ENCODE measurements around the gene DGUOK. TPM values are rescaled to one million over a fixed set of nuclear protein-coding genes. Genes with fewer than 3 reads are reported as not detected.

The DGUOK gene
- total RNA-seq, 1 donor, result 46.0 TPM

GRCh38 chr2:73947412-73948018 lies 20.8 kb downstream of the DGUOK start:
- Histone ChIP-seq H3K4me3 (ENCODE audit: insufficient read depth, low read length) (no peak overlapping the region), H3K9me3 (ENCODE audit: low read depth, low read length) (no peaks in the 10 kb centered on the region), H3K36me3 (ENCODE audit: insufficient read depth, low read length) (peaks cover 56% of the 10 kb centered on the region), H3K79me2 (ENCODE audit: insufficient read depth, low read length) (peaks cover 44% of the 10 kb centered on the region), H3K4me2 (ENCODE audit: insufficient read depth, low read length) (no peak overlapping the region), H3K4me1 (ENCODE audit: insufficient read depth, low read length) (peaks cover 3% of the 10 kb centered on the region), H3K27me3 (ENCODE audit: insufficient read depth, low read length) (no peaks in the 10 kb centered on the region), H4K20me1 (ENCODE audit: insufficient read depth, low read length) (peaks cover 73% of the 10 kb centered on the region), H2AFZ (ENCODE audit: low read length) (no peak overlapping the region), H3K27ac (ENCODE audit: low read depth, low read length) (no peak overlapping the region)
- no peak for TF ChIP-seq CTCF (IDR thresholded peaks at IDR 0.05; ENCODE audit: extremely low read depth, low read depth, low read length)
- no peak for DNase-seq (ENCODE audit: insufficient read length, low spot score, missing footprints)

GRCh38 chr2:73949802-73950201 lies 23.1 kb downstream of the DGUOK start:
- Histone ChIP-seq H3K4me3 (ENCODE audit: insufficient read depth, low read length) (no peak overlapping the region), H4K20me1 (ENCODE audit: insufficient read depth, low read length) (peaks cover 56% of the 10 kb centered on the region), H3K79me2 (ENCODE audit: insufficient read depth, low read length) (peaks cover 27% of the 10 kb centered on the region), H3K4me2 (ENCODE audit: insufficient read depth, low read length) (no peak overlapping the region), H3K9me3 (ENCODE audit: low read depth, low read length) (no peaks in the 10 kb centered on the region), H2AFZ (ENCODE audit: low read length) (no peak overlapping the region), H3K36me3 (ENCODE audit: insufficient read depth, low read length) (peaks cover 68% of the 10 kb centered on the region), H3K4me1 (ENCODE audit: insufficient read depth, low read length) (peaks cover 6% of the 10 kb centered on the region), H3K27me3 (ENCODE audit: insufficient read depth, low read length) (no peaks in the 10 kb centered on the region), H3K27ac (ENCODE audit: low read depth, low read length) (no peak overlapping the region)
- DNase-seq (ENCODE audit: insufficient read length, low spot score, missing footprints), result no peak
- no peak for TF ChIP-seq CTCF (IDR thresholded peaks at IDR 0.05; ENCODE audit: extremely low read depth, low read depth, low read length)

GRCh38 chr2:73952499-73953446 lies 26.1 kb downstream of the DGUOK start:
- no peak overlapping the region for H3K27ac ChIP-seq (ENCODE audit: low read depth, low read length)
- H3K27me3 ChIP-seq (ENCODE audit: insufficient read depth, low read length), result no peaks in the 10 kb centered on the region
- TF ChIP-seq CTCF (IDR thresholded peaks at IDR 0.05; ENCODE audit: extremely low read depth, low read depth, low read length), result no peak
- no peak overlapping the region for H2AFZ ChIP-seq (ENCODE audit: low read length)
- no peak overlapping the region for H3K4me2 ChIP-seq (ENCODE audit: insufficient read depth, low read length)
- H3K4me3 ChIP-seq (ENCODE audit: insufficient read depth, low read length), result no peak overlapping the region
- H3K4me1 ChIP-seq (ENCODE audit: insufficient read depth, low read length), result peaks cover 6% of the 10 kb centered on the region
- H4K20me1 ChIP-seq (ENCODE audit: insufficient read depth, low read length), result peaks cover 48% of the 10 kb centered on the region
- H3K9me3 ChIP-seq (ENCODE audit: low read depth, low read length), result no peaks in the 10 kb centered on the region
- peaks cover 16% of the 10 kb centered on the region for H3K79me2 ChIP-seq (ENCODE audit: insufficient read depth, low read length)
- DNase-seq (ENCODE audit: insufficient read length, low spot score, missing footprints), result peak; percentile 80
- H3K36me3 ChIP-seq (ENCODE audit: insufficient read depth, low read length), result peaks cover 66% of the 10 kb centered on the region
